Mucosa of descending colon (tissue), 3 donors: ENCODE results near the gene ERBIN. TPM values are rescaled to one million over a fixed set of nuclear protein-coding genes. Genes with fewer than 3 reads are reported as not detected.

Experiments
- ATAC-seq: fragments of 200-7000 bp; cut with Tn5 transposase; one replicate; pipeline ENCODE4 v1.9.1; 2020; ENCODE audit warnings: mild to moderate bottlenecking, moderate library complexity
- DNase-seq, 3 donors: peaks; one replicate each; pipeline ENCODE4 v3.0.0-alpha.2; 2020
- H3K36me3 ChIP-seq: fragments of 200-600 bp; one replicate; pipeline ENCODE4 v1.8.0; 2021; ENCODE audit warnings: low read depth, mild to moderate bottlenecking
- H3K4me1 ChIP-seq: fragments of 200-600 bp; one replicate; pipeline ENCODE4 v1.8.0; 2021; ENCODE audit warnings: low read depth, mild to moderate bottlenecking
- H3K4me3 ChIP-seq: fragments of 200-600 bp; one replicate; pipeline ENCODE4 v1.8.0; 2021; ENCODE audit warnings: mild to moderate bottlenecking
- H3K9me3 ChIP-seq: fragments of 200-600 bp; one replicate; pipeline ENCODE4 v1.8.0; 2021; ENCODE audit warnings: mild to moderate bottlenecking
- intact Hi-C, 2 donors: fragments of 100-400 bp; cut with DNase I in 1 of 2; cut with micrococcal nuclease in 1 of 2; formaldehyde crosslinking; loops; one replicate each; pipeline versions ENCODE4 v1.11.0 to v1.11.1; 2022; cut with DNase I, micrococcal nuclease
- total RNA-seq, 3 donors: library from RNA; stranded (reverse); fragmentation: NEBNext Ultra II Directional in 2 of 3; extraction: Animal tissue kit (Norgen Biotek cat#: 25700) in 2 of 3; gene quantifications; one replicate each; pipeline versions ENCODE4 v1.2.1 to v1.2.4, GENCODE V29; 2021 to 2023
- TF ChIP-seq, protein P1 (sequence below): fragments of 200-600 bp; IDR thresholded peaks from one replicate; pipeline ENCODE4 v1.8.0; 2022; ENCODE audit warnings: antibody characterized with exemption, mild to moderate bottlenecking
- donor health status: DM: no; HTN: no; CAD: no; lungs with moderate emphysema.
- donor health status: DM: no; HTN: no; CAD: no.
- donor health status: DM: no; HTN: yes; CAD: no.

The ERBIN gene
- total RNA-seq, 3 donors from 2014 or later = 123 to 157 (median 129) TPM

- TF ChIP-seq, protein P1, sequence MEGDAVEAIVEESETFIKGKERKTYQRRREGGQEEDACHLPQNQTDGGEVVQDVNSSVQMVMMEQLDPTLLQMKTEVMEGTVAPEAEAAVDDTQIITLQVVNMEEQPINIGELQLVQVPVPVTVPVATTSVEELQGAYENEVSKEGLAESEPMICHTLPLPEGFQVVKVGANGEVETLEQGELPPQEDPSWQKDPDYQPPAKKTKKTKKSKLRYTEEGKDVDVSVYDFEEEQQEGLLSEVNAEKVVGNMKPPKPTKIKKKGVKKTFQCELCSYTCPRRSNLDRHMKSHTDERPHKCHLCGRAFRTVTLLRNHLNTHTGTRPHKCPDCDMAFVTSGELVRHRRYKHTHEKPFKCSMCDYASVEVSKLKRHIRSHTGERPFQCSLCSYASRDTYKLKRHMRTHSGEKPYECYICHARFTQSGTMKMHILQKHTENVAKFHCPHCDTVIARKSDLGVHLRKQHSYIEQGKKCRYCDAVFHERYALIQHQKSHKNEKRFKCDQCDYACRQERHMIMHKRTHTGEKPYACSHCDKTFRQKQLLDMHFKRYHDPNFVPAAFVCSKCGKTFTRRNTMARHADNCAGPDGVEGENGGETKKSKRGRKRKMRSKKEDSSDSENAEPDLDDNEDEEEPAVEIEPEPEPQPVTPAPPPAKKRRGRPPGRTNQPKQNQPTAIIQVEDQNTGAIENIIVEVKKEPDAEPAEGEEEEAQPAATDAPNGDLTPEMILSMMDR = no peak
- DNase-seq (no peak), ATAC-seq (no peak)
- Histone ChIP-seq H3K9me3 (no peaks in the 10 kb centered on the region), H3K4me3 (no peak overlapping the region), H3K36me3 (no peaks in the 10 kb centered on the region), H3K4me1 (no peaks in the 10 kb centered on the region)
- intact Hi-C loops = no loop called here
These were observed 196.1 kb downstream of the ERBIN start for GRCh38 chr5:66122379-66123034.

DNA sequence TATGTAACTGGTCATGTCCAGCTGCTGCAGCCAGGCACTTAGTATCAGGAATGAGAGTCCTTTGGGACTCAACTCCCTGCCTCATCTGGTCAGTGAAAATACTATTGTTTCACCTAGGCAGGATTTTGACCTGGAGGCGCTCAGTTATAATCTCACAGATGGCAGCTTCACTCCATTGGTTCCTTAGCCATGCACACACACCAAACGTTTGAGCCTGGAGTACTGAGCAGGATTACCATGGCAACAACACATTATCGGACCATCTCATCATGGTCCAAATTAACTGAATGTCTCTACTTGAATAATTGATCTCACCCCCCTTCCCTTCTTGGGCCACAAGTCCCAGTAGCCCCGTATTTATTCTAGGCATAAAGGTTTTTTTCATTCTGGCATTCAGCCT is 202.8 kb downstream of the ERBIN start:
- H3K4me1 ChIP-seq = no peaks in the 10 kb centered on the region
- TF ChIP-seq, protein P1 = no peak
- intact Hi-C loops = no loop called here
- ATAC-seq (no peak), DNase-seq (no peak)
- H3K36me3 ChIP-seq = no peaks in the 10 kb centered on the region
- H3K4me3 ChIP-seq = no peak overlapping the region
- no peaks in the 10 kb centered on the region for H3K9me3 ChIP-seq

DNA sequence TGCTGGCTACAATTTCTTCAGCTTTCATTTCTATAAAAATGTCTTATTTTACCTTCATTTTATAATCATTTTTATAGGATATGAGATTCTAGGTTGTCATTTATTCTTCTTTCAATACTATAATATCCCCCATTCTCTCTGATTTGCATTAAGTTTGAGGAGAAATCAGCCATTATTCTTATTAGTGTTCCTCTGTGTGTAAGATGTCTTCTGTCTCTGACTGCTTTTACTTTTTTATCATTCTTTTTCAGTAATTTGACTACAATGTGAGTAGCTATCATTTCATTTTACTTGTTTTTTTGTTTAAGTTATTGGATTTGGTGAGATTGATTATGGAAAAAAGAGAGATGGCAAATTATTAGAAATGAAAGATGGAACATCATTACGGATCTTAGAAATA is 204.1 kb downstream of the ERBIN start:
- Histone ChIP-seq H3K9me3 (no peaks in the 10 kb centered on the region), H3K4me1 (no peaks in the 10 kb centered on the region), H3K4me3 (no peak overlapping the region), H3K36me3 (no peaks in the 10 kb centered on the region)
- ATAC-seq (no peak), DNase-seq (no peak)
- intact Hi-C loops = no loop called here
- TF ChIP-seq, protein P1 = no peak

Other genes with a start within 250 kb of the ERBIN start
- 1 to 10 TPM; 1.9 to 8.8 (median 5.8) TPM for gene SGTB, start 204.5 kb upstream of the ERBIN start, total RNA-seq
- gene NLN, start 204.4 kb upstream of the ERBIN start, total RNA-seq = 10 to 100 TPM; 13.3 to 23.6 (median 22.2) TPM
- gene SREK1, start 217.7 kb downstream of the ERBIN start, total RNA-seq = 10 to 100 TPM; 55.7 to 67.8 (median 66.5) TPM